GM19397 (cell line): ENCODE results near the gene FUS.

Experiments
- ATAC-seq: cut with Tn5 transposase; IDR thresholded peaks from one replicate; pipeline ENCODE4 v1.9.1; 2021; ENCODE audit warnings: mild to moderate bottlenecking, moderate library complexity; ENCODE audit not compliant: unreplicated experiment

FUS gene

GRCh38 chr16:31225193-31225592, 45.3 kb downstream of the FUS start:
- ATAC-seq = no peak

- ATAC-seq = no peak
These were observed 48.3 kb downstream of the FUS start for GRCh38 chr16:31228206-31228605.

GRCh38 chr16:31229501-31229900, 49.6 kb downstream of the FUS start:
- no peak for ATAC-seq

- ATAC-seq = no peak
These were observed 58.1 kb downstream of the FUS start for GRCh38 chr16:31238041-31238440.
